Measurements from ENCODE around the gene TRA2A.

TRA2A gene

DNA sequence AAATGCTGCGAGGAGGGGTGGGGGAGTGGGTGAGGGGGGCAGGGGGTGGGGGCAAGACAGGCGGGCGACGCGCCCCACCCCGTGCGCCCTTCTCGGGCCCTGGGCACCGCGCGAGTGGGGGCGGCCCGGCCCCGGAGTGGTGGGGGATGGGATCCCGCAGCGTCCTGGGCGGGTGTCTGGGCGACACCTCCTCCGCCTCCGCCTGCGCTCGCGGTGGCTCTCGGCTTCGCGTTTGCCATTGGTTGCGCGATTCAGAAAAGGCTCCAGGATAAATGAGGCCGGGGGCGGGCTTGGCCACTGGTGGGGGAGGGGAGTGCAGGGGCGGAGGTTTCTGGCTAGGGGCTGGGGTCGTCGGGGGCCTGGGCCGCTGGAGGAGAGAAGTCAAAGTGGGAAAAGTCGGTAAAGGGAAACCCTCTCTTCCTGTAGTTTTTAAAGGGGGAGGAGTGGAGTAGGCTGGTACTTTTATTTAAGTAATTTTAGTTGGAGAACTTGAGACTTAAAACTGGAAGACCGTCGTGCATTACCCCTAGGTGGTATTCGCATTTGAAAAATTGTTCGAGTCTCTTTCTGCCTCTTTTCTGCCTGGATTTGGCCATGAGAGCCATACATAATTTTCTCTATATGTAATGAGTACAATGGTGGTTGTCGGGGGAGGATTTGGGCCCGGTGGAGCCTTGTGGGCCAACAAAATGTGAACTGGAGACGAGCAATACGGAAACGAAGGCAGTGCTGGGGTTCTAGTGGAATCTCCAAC, 60.5 kb downstream of the TRA2A start:
- no peak for TF ChIP-seq CTCF (conservative IDR thresholded peaks at IDR 0.05; ENCODE audit: low read length)
- no peak for TF ChIP-seq EZH2phosphoT487 (IDR thresholded peaks at IDR 0.05; ENCODE audit: borderline replicate concordance)
- Histone ChIP-seq H3K9me2 (replicated peaks; ENCODE audit: low read depth, low read length) (no peaks in the 10 kb centered on the region), H2AFZ (ENCODE audit: low read length) (no peak overlapping the region), H3K9me3 (ENCODE audit: insufficient read depth, low read depth, low read length) (no peaks in the 10 kb centered on the region), H3K36me3 (ENCODE audit: insufficient read depth, low read length) (no peaks in the 10 kb centered on the region), H3K27me3 (ENCODE audit: insufficient read depth, low read length, poor library complexity, severe bottlenecking) (peaks cover 6% of the 10 kb centered on the region), H3K4me3 (ENCODE audit: low read length, poor library complexity, severe bottlenecking) (no peak overlapping the region), H3K4me1 (ENCODE audit: insufficient read depth, low read length, poor library complexity, severe bottlenecking) (no peaks in the 10 kb centered on the region), H3F3A (ENCODE audit: low read depth) (no peaks in the 10 kb centered on the region), H3K4me2 (ENCODE audit: low read depth, low read length, poor library complexity, severe bottlenecking) (no peak overlapping the region), H3K79me2 (ENCODE audit: insufficient read depth, low read length) (no peaks in the 10 kb centered on the region), H4K20me1 (ENCODE audit: insufficient read depth, low read length, poor library complexity, severe bottlenecking) (no peaks in the 10 kb centered on the region), H3K9ac (ENCODE audit: low read depth, low read length, poor library complexity, severe bottlenecking) (no peak overlapping the region)

GRCh38 chr7:23470330-23471105, 61.3 kb downstream of the TRA2A start, which contains the start of gene IGF2BP3:
Gene IGF2BP3 (minus strand): TSS chr7:23470491. CDS start chr7:23470110, 381 bp downstream.
- H2AFZ ChIP-seq (ENCODE audit: low read length), result no peak within 1 kb of the TSS

GRCh38 chr7:23469961-23470250, 61.9 kb downstream of the TRA2A start:
- Histone ChIP-seq H3K36me3 (ENCODE audit: insufficient read depth, low read length) (no peaks in the 10 kb centered on the region), H3K9me3 (ENCODE audit: insufficient read depth, low read depth, low read length) (no peaks in the 10 kb centered on the region), H3K4me1 (ENCODE audit: insufficient read depth, low read length, poor library complexity, severe bottlenecking) (no peaks in the 10 kb centered on the region), H3K9ac (ENCODE audit: low read depth, low read length, poor library complexity, severe bottlenecking) (no peak overlapping the region), H3K27me3 (ENCODE audit: insufficient read depth, low read length, poor library complexity, severe bottlenecking) (no peaks in the 10 kb centered on the region), H3K9me2 (replicated peaks; ENCODE audit: low read depth, low read length) (no peaks in the 10 kb centered on the region), H2AFZ (ENCODE audit: low read length) (no peak overlapping the region), H3F3A (ENCODE audit: low read depth) (no peaks in the 10 kb centered on the region), H3K79me2 (ENCODE audit: insufficient read depth, low read length) (no peaks in the 10 kb centered on the region), H4K20me1 (ENCODE audit: insufficient read depth, low read length, poor library complexity, severe bottlenecking) (no peaks in the 10 kb centered on the region), H3K4me2 (ENCODE audit: low read depth, low read length, poor library complexity, severe bottlenecking) (no peak overlapping the region), H3K4me3 (ENCODE audit: low read length, poor library complexity, severe bottlenecking) (no peak overlapping the region)
- TF ChIP-seq EZH2phosphoT487 (IDR thresholded peaks at IDR 0.05; ENCODE audit: borderline replicate concordance), result no peak

More at GRCh38 chr7:23470330-23471105, 61.3 kb downstream of the TRA2A start, which contains the start of gene IGF2BP3:
- H3K4me1 ChIP-seq (ENCODE audit: insufficient read depth, low read length, poor library complexity, severe bottlenecking), result no peaks in the 10 kb centered on the region
- no peaks in the 10 kb centered on the region for H3K9me2 ChIP-seq (replicated peaks; ENCODE audit: low read depth, low read length)
- H3K79me2 ChIP-seq (ENCODE audit: insufficient read depth, low read length), result no peaks in the 10 kb centered on the region
- H3K36me3 ChIP-seq (ENCODE audit: insufficient read depth, low read length), result no peaks in the 10 kb centered on the region
- no peaks in the 10 kb centered on the region for H3F3A ChIP-seq (ENCODE audit: low read depth)
- H3K27me3 ChIP-seq (ENCODE audit: insufficient read depth, low read length, poor library complexity, severe bottlenecking), result no peaks in the 10 kb centered on the region
- H4K20me1 ChIP-seq (ENCODE audit: insufficient read depth, low read length, poor library complexity, severe bottlenecking), result no peaks in the 10 kb centered on the region
- H3K9ac ChIP-seq (ENCODE audit: low read depth, low read length, poor library complexity, severe bottlenecking), result no peak within 1 kb of the TSS
- TF ChIP-seq CTCF (conservative IDR thresholded peaks at IDR 0.05; ENCODE audit: low read length) (no peak), EZH2phosphoT487 (IDR thresholded peaks at IDR 0.05; ENCODE audit: borderline replicate concordance) (no peak)
- H3K4me3 ChIP-seq (ENCODE audit: low read length, poor library complexity, severe bottlenecking), result no peak within 1 kb of the TSS
- no peaks in the 10 kb centered on the region for H3K9me3 ChIP-seq (ENCODE audit: insufficient read depth, low read depth, low read length)
- H3K4me2 ChIP-seq (ENCODE audit: low read depth, low read length, poor library complexity, severe bottlenecking), result no peak within 1 kb of the TSS
